H9 (cell line): ENCODE results near the gene MT1A. TPM values are rescaled to one million over a fixed set of nuclear protein-coding genes. Genes with fewer than 3 reads are reported as not detected.
"Not testable (repeated sequence)": the region's sequence is repeated elsewhere in the genome, so short reads cannot be mapped to it uniquely, and the experiment has no call there.

ENCODE experiments used
- DNase-seq: peaks from one replicate; pipeline ENCODE4 v3.0.0-alpha.2; 2017
- H2AFZ ChIP-seq: one replicate; pipeline ENCODE4 v1.6.1; 2013; ENCODE audit warnings: mild to moderate bottlenecking, low read length, control low read depth, moderate library complexity
- H2AK5ac ChIP-seq: 2 replicates; pipeline ENCODE4 v1.6.1; 2013; ENCODE audit warnings: low read length, control low read depth, mixed read lengths; ENCODE audit not compliant: insufficient read length
- H2BK120ac ChIP-seq: one replicate; pipeline ENCODE4 v1.6.1; 2013; ENCODE audit warnings: low read depth, mild to moderate bottlenecking, low read length, control low read depth, inconsistent platforms; ENCODE audit not compliant: poor library complexity, severe bottlenecking
- H2BK12ac ChIP-seq: 2 replicates; pipeline ENCODE4 v1.6.1; 2013; ENCODE audit warnings: low read length, control low read depth, mixed read lengths, low read depth; ENCODE audit not compliant: insufficient read length
- H2BK15ac ChIP-seq: 2 replicates; pipeline ENCODE4 v1.6.1; 2013; ENCODE audit warnings: low read depth, low read length, control low read depth
- H2BK20ac ChIP-seq: one replicate; pipeline ENCODE4 v1.6.1; 2013; ENCODE audit warnings: low read depth, mild to moderate bottlenecking, low read length, control low read depth, inconsistent platforms; ENCODE audit not compliant: poor library complexity, severe bottlenecking
- H2BK5ac ChIP-seq: 2 replicates; pipeline ENCODE4 v1.6.1; 2013; ENCODE audit warnings: low read length, control low read depth, mixed read lengths; ENCODE audit not compliant: insufficient read length
- H3K14ac ChIP-seq: 2 replicates; pipeline ENCODE4 v1.6.1; 2013; ENCODE audit warnings: low read length, control low read depth; ENCODE audit not compliant: insufficient read depth
- H3K18ac ChIP-seq: 2 replicates; pipeline ENCODE4 v1.6.1; 2013; ENCODE audit warnings: low read depth, mild to moderate bottlenecking, mixed read lengths, low read length, control low read depth; ENCODE audit not compliant: insufficient read length
- H3K23ac ChIP-seq: 2 replicates; pipeline ENCODE4 v1.6.1; 2013; ENCODE audit warnings: low read length, control low read depth, mixed read lengths, low read depth; ENCODE audit not compliant: insufficient read length
- H3K23me2 ChIP-seq: 2 replicates; pipeline ENCODE4 v1.6.1; 2013; ENCODE audit warnings: low read depth, mild to moderate bottlenecking, mixed read lengths, low read length, control low read depth; ENCODE audit not compliant: insufficient read length, poor library complexity, severe bottlenecking
- H3K27ac ChIP-seq: 2 replicates; pipeline ENCODE4 v1.5.1; 2013; ENCODE audit warnings: low read length, control low read depth, mixed read lengths, low read depth; ENCODE audit not compliant: insufficient read length
- H3K27me3 ChIP-seq: 2 replicates; pipeline ENCODE4 v1.6.1; 2013; ENCODE audit warnings: low read length, control low read depth, inconsistent platforms; ENCODE audit not compliant: insufficient read depth
- H3K4ac ChIP-seq: 2 replicates; pipeline ENCODE4 v1.6.1; 2013; ENCODE audit warnings: low read depth, mild to moderate bottlenecking, control low read depth, inconsistent platforms, low read length, moderate library complexity
- H3K4me1 ChIP-seq: 2 replicates; pipeline ENCODE4 v1.6.1; 2013; ENCODE audit warnings: low read length, control low read depth, inconsistent platforms; ENCODE audit not compliant: insufficient read depth
- H3K4me2 ChIP-seq: 2 replicates; pipeline ENCODE4 v1.6.1; 2013; ENCODE audit warnings: low read length, control low read depth, mixed read lengths; ENCODE audit not compliant: insufficient read length, insufficient read depth
- H3K56ac ChIP-seq: 2 replicates; pipeline ENCODE4 v1.6.1; 2013; ENCODE audit warnings: low read depth, mild to moderate bottlenecking, mixed read lengths, low read length, control low read depth; ENCODE audit not compliant: insufficient read length
- H3K79me1 ChIP-seq: 2 replicates; pipeline ENCODE4 v1.6.1; 2013; ENCODE audit warnings: low read depth, mild to moderate bottlenecking, moderate library complexity, low read length, control low read depth, inconsistent platforms; ENCODE audit not compliant: insufficient read depth, poor library complexity, severe bottlenecking
- H3K79me2 ChIP-seq: 2 replicates; pipeline ENCODE4 v1.6.1; 2013; ENCODE audit warnings: low read length, control low read depth, inconsistent platforms; ENCODE audit not compliant: insufficient read depth
- H3K9ac ChIP-seq: 2 replicates; pipeline ENCODE4 v1.6.1; 2013; ENCODE audit warnings: low read length, control low read depth, mixed read lengths; ENCODE audit not compliant: insufficient read length; ENCODE audit errors: extremely low read depth
- H3K9me3 ChIP-seq: one replicate; pipeline ENCODE4 v1.6.1; 2013; ENCODE audit warnings: low read depth, low read length, inconsistent platforms; ENCODE audit not compliant: control insufficient read depth
- H3T11ph ChIP-seq: one replicate; pipeline ENCODE4 v1.6.1; 2013; ENCODE audit warnings: mild to moderate bottlenecking, low read length, control low read depth, inconsistent platforms
- H4K20me1 ChIP-seq: one replicate; pipeline ENCODE4 v1.6.1; 2013; ENCODE audit not compliant: control insufficient read depth, insufficient read length, insufficient read depth
- H4K5ac ChIP-seq: 2 replicates; pipeline ENCODE4 v1.6.1; 2013; ENCODE audit warnings: low read depth, mild to moderate bottlenecking, mixed read lengths, low read length, control low read depth; ENCODE audit not compliant: insufficient read length
- H4K8ac ChIP-seq: replicated peaks from 2 replicates; pipeline ENCODE4 v1.6.1; 2013; ENCODE audit warnings: low read length, control low read depth, mixed read lengths, low read depth; ENCODE audit not compliant: insufficient read length
- H4K91ac ChIP-seq: 2 replicates; pipeline ENCODE4 v1.6.1; 2013; ENCODE audit warnings: low read depth, mild to moderate bottlenecking, moderate library complexity, mixed read lengths, low read length, control low read depth; ENCODE audit not compliant: insufficient read length
- H3K27ac Mint-ChIP-seq, 3 experiments: 2 replicates in 2 of 3; 3 replicates in 1 of 3; pipeline ENCODE4 v1.8.0; 2020 to 2021; ENCODE audit warnings: mixed read lengths in 3 of 3, mild to moderate bottlenecking in 1 of 3, moderate library complexity in 1 of 3
- H3K27me3 Mint-ChIP-seq: 2 replicates; pipeline ENCODE4 v1.8.0; 2021; ENCODE audit warnings: low read depth, mild to moderate bottlenecking, moderate library complexity, mixed read lengths
- H3K36me3 Mint-ChIP-seq, 3 experiments: 2 replicates in 2 of 3; 3 replicates in 1 of 3; pipeline ENCODE4 v1.8.0; 2020 to 2021; ENCODE audit warnings: low read depth in 3 of 3, mixed read lengths in 3 of 3; ENCODE audit not compliant: insufficient read depth in 1 of 3
- H3K4me1 Mint-ChIP-seq, 2 experiments: 2 replicates each; pipeline ENCODE4 v1.8.0; 2020; ENCODE audit warnings: mixed read lengths in 2 of 2
- H3K4me3 Mint-ChIP-seq, 2 experiments: 2 replicates in 1 of 2; 3 replicates in 1 of 2; pipeline ENCODE4 v1.8.0; 2020 to 2021; ENCODE audit warnings: mild to moderate bottlenecking in 2 of 2, mixed read lengths in 2 of 2, moderate library complexity in 1 of 2
- H3K9me3 Mint-ChIP-seq, 2 experiments: 2 replicates in 1 of 2; 3 replicates in 1 of 2; pipeline ENCODE4 v1.8.0; 2020; ENCODE audit warnings: mild to moderate bottlenecking in 2 of 2, mixed read lengths in 2 of 2, moderate library complexity in 1 of 2
- WGBS: extraction: QIAGEN DNeasy Blood & Tissue Kit; methylation state at CpG from one replicate; pipeline ENCODE4 v1.1.7; 2013; ENCODE audit warnings: missing lambda C conversion rate, low lambda C conversion rate, mixed read lengths; ENCODE audit not compliant: insufficient read length; ENCODE audit errors: extremely low coverage; 5-methylcytosine and 5-hydroxymethylcytosine counted together
- total RNA-seq: library from RNA; stranded (reverse); gene quantifications from 2 replicates; pipeline ENCODE4 v1.2.1, GENCODE V29; 2021
- TF ChIP-seq, protein P1 (sequence below): fragments of 200-600 bp; sonication (generic); conservative IDR thresholded peaks from 3 replicates; pipeline ENCODE4 v1.8.0; 2021; ENCODE audit warnings: antibody characterized with exemption, mild to moderate bottlenecking

The MT1A gene
- total RNA-seq, 1 experiment from 2014 or later: not detected

- Histone ChIP-seq H3K14ac (no peak overlapping the region), H3K18ac (no peak overlapping the region), H2BK12ac (no peak overlapping the region), H3K4ac (no peak overlapping the region), H3K23me2 (peaks cover 11% of the 10 kb centered on the region), H2AFZ (no peak overlapping the region), H3K9ac (no peak overlapping the region), H2BK15ac (no peak overlapping the region), H3K27me3 (peaks cover 21% of the 10 kb centered on the region), H4K20me1 (no peaks in the 10 kb centered on the region), H3K27ac (no peak overlapping the region), H4K5ac (no peak overlapping the region), H3K4me1 (0 out of 2 replicates have a peak, but pooled peaks cover 2% of the 10 kb centered on the region), H3K79me1 (no peaks in the 10 kb centered on the region), H4K8ac (no peak overlapping the region), H3K23ac (no peak overlapping the region), H3T11ph (no peak overlapping the region), H2BK20ac (no peak overlapping the region), H2BK120ac (no peak overlapping the region), H3K9me3 (no peaks in the 10 kb centered on the region), H4K91ac (no peak overlapping the region), H2AK5ac (no peak overlapping the region), H3K4me2 (no peak overlapping the region), H3K79me2 (no peaks in the 10 kb centered on the region), H2BK5ac (no peak overlapping the region), H3K56ac (no peak overlapping the region)
- no peaks in the 10 kb centered on the region for H3K36me3 Mint-ChIP-seq
- TF ChIP-seq, protein P1, sequence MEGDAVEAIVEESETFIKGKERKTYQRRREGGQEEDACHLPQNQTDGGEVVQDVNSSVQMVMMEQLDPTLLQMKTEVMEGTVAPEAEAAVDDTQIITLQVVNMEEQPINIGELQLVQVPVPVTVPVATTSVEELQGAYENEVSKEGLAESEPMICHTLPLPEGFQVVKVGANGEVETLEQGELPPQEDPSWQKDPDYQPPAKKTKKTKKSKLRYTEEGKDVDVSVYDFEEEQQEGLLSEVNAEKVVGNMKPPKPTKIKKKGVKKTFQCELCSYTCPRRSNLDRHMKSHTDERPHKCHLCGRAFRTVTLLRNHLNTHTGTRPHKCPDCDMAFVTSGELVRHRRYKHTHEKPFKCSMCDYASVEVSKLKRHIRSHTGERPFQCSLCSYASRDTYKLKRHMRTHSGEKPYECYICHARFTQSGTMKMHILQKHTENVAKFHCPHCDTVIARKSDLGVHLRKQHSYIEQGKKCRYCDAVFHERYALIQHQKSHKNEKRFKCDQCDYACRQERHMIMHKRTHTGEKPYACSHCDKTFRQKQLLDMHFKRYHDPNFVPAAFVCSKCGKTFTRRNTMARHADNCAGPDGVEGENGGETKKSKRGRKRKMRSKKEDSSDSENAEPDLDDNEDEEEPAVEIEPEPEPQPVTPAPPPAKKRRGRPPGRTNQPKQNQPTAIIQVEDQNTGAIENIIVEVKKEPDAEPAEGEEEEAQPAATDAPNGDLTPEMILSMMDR: peak; percentile 77
- peaks cover 63% of the 10 kb centered on the region for H3K27me3 Mint-ChIP-seq
- H3K27ac Mint-ChIP-seq: peak overlapping the region in 1 of 3 experiments; percentile 42; a peak in 3 of 7 replicates
- H3K4me1 Mint-ChIP-seq: peaks cover 28 to 44% of the 10 kb centered on the region in 2 experiments
- H3K4me3 Mint-ChIP-seq: peak overlapping the region in 1 of 2 experiments; percentile 43; a peak in 1 of 5 replicates
- WGBS: no CpG with 5 or more reads among the region's 12 CpGs
- no peaks in the 10 kb centered on the region; a peak in 1 of 5 replicates for H3K9me3 Mint-ChIP-seq
- DNase-seq: peak; percentile 67
Observed at GRCh38 chr16:56673921-56674320, 35.5 kb downstream of the MT1A start.

GRCh38 chr16:56674570-56674969 lies 36.1 kb downstream of the MT1A start:
- H3K18ac ChIP-seq, H3K9me3 Mint-ChIP-seq, H4K8ac ChIP-seq, H2AK5ac ChIP-seq, H4K91ac ChIP-seq, H3K4me1 ChIP-seq, H3K9ac ChIP-seq, H3K79me1 ChIP-seq, H3K9me3 ChIP-seq, H3K4ac ChIP-seq, H4K5ac ChIP-seq, H4K20me1 ChIP-seq, H2BK12ac ChIP-seq, H2AFZ ChIP-seq, H3K14ac ChIP-seq, H3K56ac ChIP-seq, H2BK15ac ChIP-seq, H2BK5ac ChIP-seq, H3K23ac ChIP-seq, H3K79me2 ChIP-seq, H3K4me2 ChIP-seq, DNase-seq, H2BK20ac ChIP-seq, H3K36me3 Mint-ChIP-seq, H3T11ph ChIP-seq, H2BK120ac ChIP-seq, H3K27ac ChIP-seq: not testable (repeated sequence)
- peaks cover 11% of the 10 kb centered on the region for H3K23me2 ChIP-seq
- Mint-ChIP-seq H3K27me3 (peaks cover 57% of the 10 kb centered on the region), H3K27ac (peak overlapping the region in 1 of 3 experiments; percentile 42; a peak in 3 of 7 replicates), H3K4me1 (peaks cover 28 to 39% of the 10 kb centered on the region in 2 experiments), H3K4me3 (peak overlapping the region in 1 of 2 experiments; percentile 43; a peak in 2 of 5 replicates)
- WGBS: no CpG with 5 or more reads among the region's 6 CpGs
- peaks cover 15% of the 10 kb centered on the region for H3K27me3 ChIP-seq
